Upper lobe of left lung (tissue), 4 donors: Measurements from ENCODE around the gene CALM3.

ENCODE experiments used
- CTCF ChIP-seq, 6 experiments: fragments of 450-650 bp in 4 of 6; fragments of 200-600 bp in 2 of 6; sonication (generic) in 2 of 6; IDR thresholded peaks; one replicate each; pipeline ENCODE4 v1.5.1; 2016 to 2019; ENCODE audit warnings: antibody characterized with exemption in 6 of 6
- EP300 ChIP-seq, 4 donors: sonication (generic); formaldehyde crosslinking; IDR thresholded peaks; one replicate each; pipeline ENCODE4 v1.5.1; 2017; ENCODE audit warnings: antibody characterized with exemption in 4 of 4, control low read depth in 2 of 4
- POLR2A ChIP-seq, 4 donors: fragments of 450-650 bp; IDR thresholded peaks; one replicate each; pipeline ENCODE4 v1.5.1; 2016 to 2017; ENCODE audit warnings: antibody characterized with exemption in 4 of 4, mild to moderate bottlenecking in 2 of 4
- POLR2AphosphoS5 ChIP-seq, 2 donors: sonication (generic); formaldehyde crosslinking; IDR thresholded peaks; one replicate each; pipeline ENCODE4 v1.5.1; 2017; ENCODE audit warnings: antibody characterized with exemption in 2 of 2

- TF ChIP-seq POLR2AphosphoS5 (IDR thresholded peaks at IDR 0.05) (no peak), CTCF (IDR thresholded peaks at IDR 0.05) (no peak), POLR2A (IDR thresholded peaks at IDR 0.05) (no peak), EP300 (IDR thresholded peaks at IDR 0.05) (no peak)
Measured at GRCh38 chr19:46630586-46631205, 29.6 kb downstream of the CALM3 start.
